ENCODE data around the gene MAGEA3. TPM values are rescaled to one million over a fixed set of nuclear protein-coding genes. Genes with fewer than 3 reads are reported as not detected.
"Not testable (repeated sequence)": the region's sequence is repeated elsewhere in the genome, so short reads cannot be mapped to it uniquely, and the experiment has no call there.

MAGEA3 gene
- total RNA-seq, 2 donors from 2014 or later: 10.1 TPM; not detected in 1

- H3K4me1 ChIP-seq (replicated peaks); H3K27ac ChIP-seq; H3K27me3 ChIP-seq (replicated peaks; ENCODE audit: insufficient read depth); H3K4me3 ChIP-seq; DNase-seq (ENCODE audit: low spot score); intact Hi-C loops (cut with DNase I); H3K36me3 ChIP-seq; H3K9me3 ChIP-seq: not testable (repeated sequence)
- WGBS: no CpG with 5 or more reads among the region's 35 CpGs
Observed at GRCh38 chrX:152713815-152714787, 15.5 kb downstream of the MAGEA3 start, which contains the start of gene MAGEA2B. TSS of gene MAGEA2B (plus strand) at chrX:152714628. CDS start at chrX:152717107, 2,479 bp downstream.

DNA sequence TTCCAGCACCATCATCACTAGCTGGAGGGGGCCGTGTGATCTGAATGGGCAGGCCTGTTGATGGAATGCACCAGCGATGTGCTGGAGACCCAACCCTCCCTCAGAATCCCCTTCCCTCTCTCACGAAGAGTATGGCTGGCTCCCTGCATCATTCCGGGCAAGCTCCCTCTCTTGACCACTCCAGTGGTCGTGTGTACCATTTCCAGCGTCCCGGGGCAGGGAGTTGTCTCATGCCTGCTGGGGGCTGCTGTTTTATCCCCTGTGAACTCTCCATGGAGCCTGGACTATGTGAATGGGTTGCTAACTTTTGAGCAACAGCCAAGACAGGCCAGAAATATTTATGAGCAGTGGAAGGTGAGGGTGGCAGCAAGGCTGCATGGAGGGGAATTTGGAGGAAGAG, 26.8 kb downstream of the MAGEA3 start:
- TF ChIP-seq, protein P1, sequence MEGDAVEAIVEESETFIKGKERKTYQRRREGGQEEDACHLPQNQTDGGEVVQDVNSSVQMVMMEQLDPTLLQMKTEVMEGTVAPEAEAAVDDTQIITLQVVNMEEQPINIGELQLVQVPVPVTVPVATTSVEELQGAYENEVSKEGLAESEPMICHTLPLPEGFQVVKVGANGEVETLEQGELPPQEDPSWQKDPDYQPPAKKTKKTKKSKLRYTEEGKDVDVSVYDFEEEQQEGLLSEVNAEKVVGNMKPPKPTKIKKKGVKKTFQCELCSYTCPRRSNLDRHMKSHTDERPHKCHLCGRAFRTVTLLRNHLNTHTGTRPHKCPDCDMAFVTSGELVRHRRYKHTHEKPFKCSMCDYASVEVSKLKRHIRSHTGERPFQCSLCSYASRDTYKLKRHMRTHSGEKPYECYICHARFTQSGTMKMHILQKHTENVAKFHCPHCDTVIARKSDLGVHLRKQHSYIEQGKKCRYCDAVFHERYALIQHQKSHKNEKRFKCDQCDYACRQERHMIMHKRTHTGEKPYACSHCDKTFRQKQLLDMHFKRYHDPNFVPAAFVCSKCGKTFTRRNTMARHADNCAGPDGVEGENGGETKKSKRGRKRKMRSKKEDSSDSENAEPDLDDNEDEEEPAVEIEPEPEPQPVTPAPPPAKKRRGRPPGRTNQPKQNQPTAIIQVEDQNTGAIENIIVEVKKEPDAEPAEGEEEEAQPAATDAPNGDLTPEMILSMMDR (IDR thresholded peaks at IDR 0.05): no peak
- no peak for TF ChIP-seq POLR2A (IDR thresholded peaks at IDR 0.05)
- no peak for TF ChIP-seq POLR2AphosphoS5 (IDR thresholded peaks at IDR 0.05)
- Histone ChIP-seq H3K36me3 (no peaks in the 10 kb centered on the region), H3K4me3 (no peak overlapping the region), H3K27me3 (replicated peaks; ENCODE audit: insufficient read depth) (no peaks in the 10 kb centered on the region), H3K4me1 (replicated peaks) (no peaks in the 10 kb centered on the region), H3K9me3 (no peaks in the 10 kb centered on the region), H3K27ac (no peak overlapping the region)
- no peak for DNase-seq (ENCODE audit: low spot score)
- intact Hi-C loops (cut with DNase I): no loop called here
- WGBS: 72% methylated on average over 7 of the region's 7 CpGs

GRCh38 chrX:152733261-152733975, 34.8 kb downstream of the MAGEA3 start, which contains the start of the genes CSAG1 and MAGEA12:
TSS of gene CSAG1 (minus strand) at chrX:152733721. CDS start at chrX:152732460, 1,261 bp downstream.
TSS of gene MAGEA12 (plus strand) at chrX:152733757. CDS start at chrX:152736162, 2,405 bp downstream.
- no peak for DNase-seq (ENCODE audit: low spot score)
- intact Hi-C loops (cut with DNase I): no loop called here
- H3K27me3 ChIP-seq (replicated peaks; ENCODE audit: insufficient read depth): no peaks in the 10 kb centered on the region
- WGBS: 93% methylated on average over 6 of the region's 21 CpGs
- H3K27ac ChIP-seq: no peak within 1 kb of the TSS
- no peaks in the 10 kb centered on the region for H3K36me3 ChIP-seq
- TF ChIP-seq POLR2A (IDR thresholded peaks at IDR 0.05) (no peak), POLR2AphosphoS5 (IDR thresholded peaks at IDR 0.05) (no peak)
- TF ChIP-seq, protein P1 (IDR thresholded peaks at IDR 0.05): no peak
- H3K9me3 ChIP-seq: no peaks in the 10 kb centered on the region
- no peak within 1 kb of the TSS for H3K4me3 ChIP-seq
- H3K4me1 ChIP-seq (replicated peaks): no peaks in the 10 kb centered on the region

- H3K4me3 ChIP-seq; H3K36me3 ChIP-seq; H3K9me3 ChIP-seq; DNase-seq (ENCODE audit: low spot score); intact Hi-C loops (cut with DNase I); H3K27ac ChIP-seq; H3K27me3 ChIP-seq (replicated peaks; ENCODE audit: insufficient read depth); H3K4me1 ChIP-seq (replicated peaks): not testable (repeated sequence)
- 94% methylated on average over 21 of the region's 22 CpGs for WGBS
Observed at GRCh38 chrX:152734143-152734858, 35.7 kb downstream of the MAGEA3 start.

DNA sequence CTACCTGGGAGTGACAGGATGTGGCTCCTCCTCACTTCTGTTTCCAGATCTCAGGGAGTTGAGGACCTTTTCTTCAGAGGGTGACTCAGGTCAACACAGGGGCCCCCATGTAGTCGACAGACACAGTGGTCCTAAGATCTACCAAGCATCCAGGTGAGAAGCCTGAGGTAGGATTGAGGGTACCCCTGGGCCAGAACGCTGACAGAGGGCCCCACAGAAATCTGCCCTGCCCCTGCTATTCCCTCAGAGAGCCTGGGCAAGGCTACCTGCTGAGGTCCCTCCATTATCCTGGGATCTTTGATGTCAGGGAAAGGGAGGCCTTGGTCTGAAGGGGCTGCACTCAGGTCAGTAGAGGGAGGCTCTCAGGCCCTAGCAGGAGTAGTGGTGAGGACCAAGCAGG, 36.5 kb downstream of the MAGEA3 start:
- no peaks in the 10 kb centered on the region for H3K36me3 ChIP-seq
- no peak for DNase-seq (ENCODE audit: low spot score)
- TF ChIP-seq POLR2A (IDR thresholded peaks at IDR 0.05) (no peak), POLR2AphosphoS5 (IDR thresholded peaks at IDR 0.05) (no peak)
- TF ChIP-seq, protein P1 (IDR thresholded peaks at IDR 0.05): no peak
- H3K4me3 ChIP-seq: no peak overlapping the region
- H3K9me3 ChIP-seq: no peaks in the 10 kb centered on the region
- no peaks in the 10 kb centered on the region for H3K27me3 ChIP-seq (replicated peaks; ENCODE audit: insufficient read depth)
- H3K27ac ChIP-seq: no peak overlapping the region
- 90% methylated on average over 2 of the region's 2 CpGs for WGBS
- H3K4me1 ChIP-seq (replicated peaks): no peaks in the 10 kb centered on the region
- intact Hi-C loops (cut with DNase I): no loop called here

Measured in prostate gland (tissue), 2 donors.